H54 (cell line): ENCODE data around the gene PRR23B.

Experiments
- DNase-seq: peaks from one replicate; pipeline ENCODE4 v3.0.0; 2011; ENCODE audit warnings: low spot score, mixed read lengths; ENCODE audit not compliant: insufficient read length
- FAIRE-seq: peaks from 3 replicates; lab custom pipeline; 2011; peaks lifted over from hg19 to GRCh38; lab: Jason Lieb, UNC
- POLR2A ChIP-seq: IDR thresholded peaks from 2 replicates; pipeline ENCODE4 v1.6.1; 2011; ENCODE audit warnings: low read depth, mild to moderate bottlenecking, low read length

Gene PRR23B

DNA sequence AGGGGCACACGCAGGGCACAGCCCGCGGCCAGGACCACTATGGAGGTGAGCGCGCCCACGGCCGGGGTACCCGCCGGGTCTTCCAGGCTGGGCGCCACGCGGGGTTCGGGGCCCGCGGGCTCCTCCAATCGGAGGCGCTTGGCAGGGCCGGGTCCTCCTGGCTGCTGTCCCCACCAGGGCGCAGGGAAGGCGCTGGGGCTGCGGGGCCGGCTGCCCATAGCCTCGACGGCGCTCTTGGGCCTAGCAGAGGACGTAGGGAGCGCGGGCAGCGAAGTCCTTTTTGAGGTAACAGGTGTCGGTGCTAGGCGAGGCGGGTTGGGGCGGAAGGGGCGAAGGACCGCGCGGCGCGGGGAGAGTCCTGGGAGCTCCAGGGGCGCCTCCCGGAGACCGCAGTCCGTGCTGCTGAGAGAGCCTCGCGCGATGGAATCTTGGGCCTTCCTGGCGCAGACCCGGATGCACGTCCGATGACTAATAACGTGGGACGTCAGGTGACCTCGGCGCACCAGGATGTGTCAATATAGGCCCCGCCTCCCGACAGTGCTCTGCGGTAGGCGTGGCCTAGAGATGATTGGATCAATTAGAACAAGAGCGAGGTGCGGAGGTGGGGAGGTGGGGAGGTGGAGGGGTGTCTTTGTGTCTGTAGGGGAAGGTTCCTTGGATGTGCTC is 14.5 kb downstream of the PRR23B start, which contains the start of gene PRR23A:
PRR23A (minus strand) TSS at position 218 of the 666 bp plus-strand sequence; CDS start at position 218, 0 bp downstream.
- FAIRE-seq (no peak), DNase-seq (no peak)
- no peak for TF ChIP-seq POLR2A

DNA sequence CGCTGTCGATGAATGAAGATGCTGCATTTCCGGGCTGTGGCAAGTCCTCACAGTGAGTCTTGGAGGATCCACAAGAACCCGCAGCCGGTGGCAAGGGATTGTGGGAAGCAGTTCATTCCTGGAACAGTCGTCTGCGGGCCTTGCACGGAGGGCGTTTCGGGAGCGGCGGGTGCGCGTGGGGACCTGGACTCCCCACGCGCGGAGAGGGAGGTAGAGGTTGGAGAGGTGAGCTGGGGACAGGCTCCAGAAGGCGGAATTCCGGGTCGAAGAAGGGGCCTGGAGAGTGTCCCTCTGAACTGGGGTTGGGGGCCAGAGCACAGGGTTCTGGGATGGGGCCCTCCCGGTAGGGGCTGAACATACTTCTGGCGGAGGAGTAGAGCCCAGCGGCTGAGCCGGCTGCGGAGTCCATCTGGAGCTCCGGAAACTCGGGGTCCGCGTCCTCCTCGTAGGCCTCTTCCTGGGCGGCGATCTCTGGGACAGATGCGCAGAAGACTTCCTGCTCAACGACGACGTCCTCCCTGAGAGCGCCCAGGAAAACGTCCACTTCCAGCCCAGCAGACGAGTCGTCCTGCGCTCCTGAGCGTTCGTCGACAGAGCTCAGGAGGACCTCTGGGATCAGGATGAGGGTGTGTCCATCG is 15.3 kb downstream of the PRR23B start:
- DNase-seq (no peak), FAIRE-seq (no peak)
- TF ChIP-seq POLR2A, result no peak

DNA sequence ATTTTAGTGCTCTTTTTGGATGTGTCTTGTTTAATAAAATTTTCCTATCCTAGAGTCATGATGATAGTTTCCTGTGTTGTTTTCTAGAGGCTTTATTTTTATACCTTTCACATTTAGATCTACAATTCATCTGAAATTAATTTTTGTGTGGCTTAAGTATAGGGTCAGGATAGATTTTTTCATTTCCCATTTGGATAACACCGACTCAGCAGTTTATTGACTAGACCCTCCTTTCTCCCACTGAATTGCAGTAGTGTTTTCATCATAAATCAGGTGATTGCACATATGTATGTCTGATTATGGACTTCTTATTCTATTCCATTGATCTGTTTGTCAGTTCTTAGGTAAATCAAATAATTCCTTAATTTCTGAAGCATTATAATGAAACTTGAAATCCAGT is 25.0 kb downstream of the PRR23B start:
- TF ChIP-seq POLR2A, result no peak
- no peak for DNase-seq
- no peak for FAIRE-seq

DNA sequence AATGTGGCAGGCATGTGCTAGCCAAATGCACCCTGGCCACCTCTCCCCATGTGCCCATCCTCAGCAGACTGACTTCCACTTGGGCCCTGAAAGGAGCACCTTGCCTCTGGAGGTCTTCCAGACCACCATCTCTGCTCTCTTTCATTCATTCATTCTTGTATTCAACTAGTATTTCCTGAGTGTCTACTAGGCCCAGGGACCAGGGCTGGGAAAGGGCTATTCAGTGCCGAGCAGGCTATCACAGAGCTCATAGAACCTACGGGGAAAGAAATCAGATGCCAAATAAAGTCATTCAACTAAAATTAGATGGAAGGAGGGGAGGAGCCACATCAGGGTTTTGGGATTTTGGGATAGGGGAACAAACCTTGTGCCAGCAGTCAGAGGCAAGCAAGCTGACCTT is 33.5 kb downstream of the PRR23B start:
- TF ChIP-seq POLR2A, result no peak
- no peak for FAIRE-seq
- DNase-seq, result no peak

DNA sequence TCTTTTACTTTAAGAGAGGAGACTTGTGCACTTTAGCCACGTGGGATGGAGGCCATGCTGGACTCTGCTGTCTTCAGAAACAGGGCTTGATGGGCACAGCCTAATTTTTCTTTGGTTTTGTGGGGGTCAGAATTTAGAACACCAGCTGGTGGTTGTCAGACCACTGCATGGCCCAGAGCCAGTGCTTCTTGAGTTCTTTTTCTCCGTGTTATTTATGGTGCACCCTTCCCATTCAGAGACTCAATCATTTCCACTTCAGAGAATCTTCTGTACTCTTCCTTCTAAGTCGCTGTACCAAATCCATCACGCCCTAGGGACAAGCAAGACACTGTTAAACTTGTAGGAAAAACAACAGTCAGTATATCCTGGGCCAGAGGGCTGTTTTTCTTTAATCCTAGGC is 34.8 kb downstream of the PRR23B start:
- FAIRE-seq, result no peak
- TF ChIP-seq POLR2A, result no peak

DNA sequence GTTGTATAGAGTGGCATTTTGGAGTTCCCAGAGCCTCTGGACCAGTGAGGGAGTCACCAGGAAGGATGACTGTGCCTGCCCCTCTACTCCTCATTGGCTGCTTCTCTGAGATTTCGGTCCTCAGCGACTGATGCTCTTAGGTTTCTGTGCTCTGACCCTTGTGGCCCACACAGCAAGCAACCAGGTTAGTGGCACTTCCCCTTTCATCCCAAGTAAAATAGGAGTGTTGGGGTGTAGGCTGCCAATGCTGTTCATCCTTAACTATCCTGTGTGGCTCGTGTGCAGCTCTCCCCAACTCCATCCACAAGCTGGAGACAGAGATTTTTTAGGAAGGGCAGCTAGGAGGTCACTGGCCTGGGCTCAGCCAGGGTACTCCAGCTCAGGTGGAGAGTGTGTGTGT is 35.9 kb downstream of the PRR23B start:
- no peak for FAIRE-seq
- no peak for DNase-seq
- no peak for TF ChIP-seq POLR2A

More for the DNA sequence above, 34.8 kb downstream of the PRR23B start:
- DNase-seq, result no peak

DNA sequence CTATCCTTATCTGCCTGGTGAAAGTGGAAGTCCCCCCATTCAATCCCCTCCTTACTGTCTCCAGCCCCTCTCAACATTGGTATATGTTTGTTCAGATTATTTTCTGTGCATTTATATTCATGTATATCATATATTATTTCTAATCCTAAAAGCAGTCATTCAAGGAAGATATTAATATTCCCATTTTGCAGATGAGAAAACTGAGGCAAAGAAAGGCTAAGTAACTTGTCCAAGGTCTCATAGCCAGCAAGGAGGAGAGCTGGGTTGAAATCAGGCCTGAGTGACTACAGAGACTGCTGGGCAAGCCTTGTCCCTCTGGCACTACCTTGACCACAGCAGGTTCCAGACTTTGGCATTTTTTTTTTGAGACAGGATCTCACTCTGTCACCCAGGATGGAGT is 44.7 kb downstream of the PRR23B start:
- no peak for TF ChIP-seq POLR2A
- no peak for FAIRE-seq
- no peak for DNase-seq

DNA sequence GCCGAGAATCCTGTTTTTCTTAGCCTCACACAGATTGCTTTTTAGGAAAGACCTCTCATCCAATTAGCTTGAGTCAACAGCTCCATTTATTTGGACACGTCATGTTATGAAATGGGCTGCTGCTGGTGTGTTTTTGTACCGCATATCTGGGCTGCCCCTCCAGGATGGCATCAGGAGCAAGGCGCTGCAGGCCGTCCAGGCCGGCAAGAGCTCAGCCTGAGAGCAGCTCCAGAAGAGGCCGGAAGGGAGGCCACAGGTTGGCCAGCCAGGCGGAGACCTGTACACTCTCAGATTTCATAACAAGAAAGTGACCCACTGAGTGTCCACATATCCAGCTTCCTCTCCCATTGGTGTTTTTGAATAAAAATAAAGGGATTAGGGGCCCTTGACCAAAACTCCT is 45.4 kb downstream of the PRR23B start:
- no peak for TF ChIP-seq POLR2A
- FAIRE-seq (no peak), DNase-seq (no peak)

DNA sequence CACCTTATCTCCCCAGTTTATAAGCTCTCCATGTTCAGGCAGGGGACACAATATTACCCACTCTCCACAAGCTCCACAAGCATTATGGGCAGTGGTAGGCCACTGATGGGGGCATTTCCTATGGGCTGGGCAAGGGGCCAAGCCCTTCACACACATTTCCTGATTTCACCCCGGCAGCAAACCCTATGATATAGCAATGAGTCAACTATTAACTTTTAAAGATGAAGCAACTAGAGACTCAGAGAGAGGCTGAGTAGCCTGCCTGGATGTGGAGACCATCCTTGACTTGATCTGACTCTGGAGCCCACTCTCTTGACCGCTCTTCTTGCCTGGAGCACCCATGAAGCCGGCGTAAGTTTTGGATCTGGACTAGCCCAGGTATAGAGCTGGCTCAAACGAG is 46.3 kb downstream of the PRR23B start:
- no peak for FAIRE-seq

DNA sequence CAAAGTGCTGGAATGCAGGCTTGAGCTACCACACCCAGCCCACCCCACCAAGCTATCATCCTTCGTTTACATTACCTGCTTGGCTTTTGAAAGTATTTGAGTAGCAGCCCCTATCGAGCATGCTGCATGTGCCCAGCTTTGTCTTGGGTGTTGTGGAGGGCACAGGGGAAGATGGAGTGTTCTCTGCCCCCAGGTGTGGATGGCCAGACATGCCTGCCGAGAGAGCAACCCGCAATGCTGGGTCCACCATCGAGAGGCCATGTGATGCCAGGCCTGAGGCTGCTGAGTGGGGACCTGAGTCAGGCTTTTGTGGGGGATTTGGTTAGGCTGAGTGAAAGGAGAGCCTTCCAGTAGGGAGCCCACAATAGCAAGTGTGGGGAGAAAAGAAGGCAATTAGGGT is 47.8 kb downstream of the PRR23B start:
- TF ChIP-seq POLR2A, result no peak
- FAIRE-seq (no peak), DNase-seq (no peak)

More for the DNA sequence above, 46.3 kb downstream of the PRR23B start:
- TF ChIP-seq POLR2A, result no peak
- peak; percentile 35 for DNase-seq

DNA sequence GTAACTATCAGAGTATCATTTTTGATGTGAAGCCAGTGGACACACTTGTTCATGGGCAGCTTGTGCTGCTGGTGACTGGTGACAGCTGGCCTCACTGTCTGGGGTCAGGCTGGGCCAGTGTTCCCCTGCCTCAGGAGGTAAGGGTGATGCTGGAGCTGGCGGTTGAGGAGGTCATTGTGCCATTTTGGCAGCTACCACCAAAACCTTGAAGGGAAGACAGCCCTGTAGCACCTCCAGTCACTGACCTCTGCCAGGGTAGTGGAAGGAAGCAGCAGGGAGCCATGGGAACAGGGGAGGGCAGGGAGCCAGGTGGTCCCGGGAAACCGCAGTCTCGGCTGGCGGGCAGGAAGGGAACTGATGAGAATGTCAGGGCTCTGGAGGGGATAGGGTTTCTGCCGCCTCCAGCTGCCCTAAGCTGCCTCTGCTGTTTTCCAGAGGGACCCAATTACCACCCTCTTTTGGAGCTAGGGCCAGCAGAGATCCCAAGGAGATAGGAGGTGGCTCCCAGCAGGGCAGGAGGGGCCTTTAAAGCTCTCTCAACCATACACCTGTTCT is 48.9 kb downstream of the PRR23B start:
- no peak for DNase-seq
- no peak for TF ChIP-seq POLR2A

More for the DNA sequence above, 48.9 kb downstream of the PRR23B start:
- no peak for FAIRE-seq
